Fibroblast of villous mesenchyme (primary cell): ENCODE measurements around the gene SNRNP27. TPM values are rescaled to one million over a fixed set of nuclear protein-coding genes. Genes with fewer than 3 reads are reported as not detected.

ENCODE experiments used
- DNase-seq: peaks from one replicate; pipeline ENCODE4 v3.0.0-alpha.2; 2010; ENCODE audit warnings: low read depth
- H3K4me3 ChIP-seq: 2 replicates; pipeline ENCODE4 v1.5.1; 2011; ENCODE audit warnings: low read depth, mild to moderate bottlenecking, low read length
- total RNA-seq: library from RNA; depleted of rRNA; stranded (reverse); fragments of >200 nt; gene quantifications from 2 replicates; pipeline ENCODE4 v1.2.3, GENCODE V29; 2012
- TF ChIP-seq, protein P1 (sequence below): IDR thresholded peaks from 2 replicates; pipeline ENCODE4 v1.5.1; 2012; ENCODE audit warnings: low read depth, mild to moderate bottlenecking, low read length; ENCODE audit not compliant: insufficient read depth

Gene SNRNP27
- total RNA-seq, 1 donor = 44.9 TPM

DNA sequence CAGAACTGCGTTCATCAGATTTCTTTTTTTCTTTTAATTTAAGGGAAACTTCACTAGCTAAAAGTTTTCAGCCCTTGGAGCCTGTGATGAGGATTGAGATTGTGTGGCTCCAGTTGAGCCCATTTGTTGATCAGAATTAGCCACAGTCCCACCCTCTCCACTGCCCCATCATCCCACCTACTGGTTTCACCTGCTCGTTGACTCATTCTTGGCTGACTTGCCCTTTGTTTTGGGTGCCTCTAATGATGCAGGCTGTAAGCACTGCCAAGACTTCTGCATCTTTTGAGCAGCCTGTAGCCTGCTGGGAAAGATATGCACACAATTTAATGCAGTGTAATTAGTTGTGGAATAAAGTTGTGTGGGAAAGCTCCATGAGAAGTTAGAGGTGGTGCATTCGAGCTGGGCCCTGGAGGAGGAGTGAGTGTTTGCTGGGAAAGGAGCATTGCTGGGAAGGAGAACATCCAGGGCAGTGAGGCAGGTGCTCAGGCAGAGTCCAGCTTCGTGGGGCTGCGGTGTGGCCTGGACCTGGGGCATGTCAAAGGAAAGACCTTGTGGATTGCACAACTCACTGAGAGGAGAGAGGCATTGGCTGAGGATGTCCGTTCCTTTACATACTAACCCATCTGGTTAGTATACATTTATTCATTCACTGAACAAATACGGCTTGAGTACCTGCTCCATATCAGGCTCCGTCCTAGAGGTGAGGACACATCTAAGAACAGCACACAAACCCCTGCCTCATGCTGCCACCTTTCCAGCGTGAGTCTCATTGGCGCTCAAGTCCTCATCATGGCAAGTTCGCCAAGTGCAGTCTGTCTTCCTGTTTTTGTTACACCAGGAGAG is 49.5 kb downstream of the SNRNP27 start:
- no peak for DNase-seq
- TF ChIP-seq, protein P1, sequence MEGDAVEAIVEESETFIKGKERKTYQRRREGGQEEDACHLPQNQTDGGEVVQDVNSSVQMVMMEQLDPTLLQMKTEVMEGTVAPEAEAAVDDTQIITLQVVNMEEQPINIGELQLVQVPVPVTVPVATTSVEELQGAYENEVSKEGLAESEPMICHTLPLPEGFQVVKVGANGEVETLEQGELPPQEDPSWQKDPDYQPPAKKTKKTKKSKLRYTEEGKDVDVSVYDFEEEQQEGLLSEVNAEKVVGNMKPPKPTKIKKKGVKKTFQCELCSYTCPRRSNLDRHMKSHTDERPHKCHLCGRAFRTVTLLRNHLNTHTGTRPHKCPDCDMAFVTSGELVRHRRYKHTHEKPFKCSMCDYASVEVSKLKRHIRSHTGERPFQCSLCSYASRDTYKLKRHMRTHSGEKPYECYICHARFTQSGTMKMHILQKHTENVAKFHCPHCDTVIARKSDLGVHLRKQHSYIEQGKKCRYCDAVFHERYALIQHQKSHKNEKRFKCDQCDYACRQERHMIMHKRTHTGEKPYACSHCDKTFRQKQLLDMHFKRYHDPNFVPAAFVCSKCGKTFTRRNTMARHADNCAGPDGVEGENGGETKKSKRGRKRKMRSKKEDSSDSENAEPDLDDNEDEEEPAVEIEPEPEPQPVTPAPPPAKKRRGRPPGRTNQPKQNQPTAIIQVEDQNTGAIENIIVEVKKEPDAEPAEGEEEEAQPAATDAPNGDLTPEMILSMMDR = no peak
- no peak overlapping the region for H3K4me3 ChIP-seq

DNA sequence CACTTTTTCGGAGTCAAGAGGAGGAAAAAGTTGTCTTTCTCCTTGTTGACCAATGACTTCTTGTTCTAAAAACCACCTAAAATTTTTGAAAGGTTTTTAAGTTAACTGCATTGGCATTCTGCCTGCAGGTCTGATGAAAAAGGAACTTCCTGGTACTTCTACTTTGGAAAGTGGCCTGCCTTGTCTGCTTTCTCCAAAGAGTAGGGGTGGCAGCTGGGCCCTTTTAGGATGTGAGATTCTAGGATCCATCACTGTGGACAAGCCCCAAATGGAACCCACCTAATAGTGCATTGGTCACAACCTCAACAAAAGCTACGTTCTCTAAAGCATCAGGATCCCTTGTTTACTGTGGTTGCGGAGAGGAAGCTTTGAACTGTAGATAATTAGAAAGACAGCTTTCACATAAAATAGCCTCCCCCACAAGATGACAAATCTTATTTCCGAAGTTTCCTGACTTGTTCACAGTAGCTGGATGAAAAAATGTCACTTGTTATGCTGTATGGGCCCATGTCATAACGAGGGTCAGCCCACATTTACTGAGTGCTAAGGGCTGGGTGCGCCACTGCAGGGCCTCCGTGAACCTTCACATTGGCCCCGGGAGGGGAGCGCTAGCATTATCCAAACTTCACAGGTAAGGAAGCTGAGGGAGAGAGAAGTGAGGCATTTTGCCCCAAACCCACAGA is 50.2 kb downstream of the SNRNP27 start:
- H3K4me3 ChIP-seq = no peak overlapping the region
- TF ChIP-seq, protein P1 = no peak
- DNase-seq = no peak

DNA sequence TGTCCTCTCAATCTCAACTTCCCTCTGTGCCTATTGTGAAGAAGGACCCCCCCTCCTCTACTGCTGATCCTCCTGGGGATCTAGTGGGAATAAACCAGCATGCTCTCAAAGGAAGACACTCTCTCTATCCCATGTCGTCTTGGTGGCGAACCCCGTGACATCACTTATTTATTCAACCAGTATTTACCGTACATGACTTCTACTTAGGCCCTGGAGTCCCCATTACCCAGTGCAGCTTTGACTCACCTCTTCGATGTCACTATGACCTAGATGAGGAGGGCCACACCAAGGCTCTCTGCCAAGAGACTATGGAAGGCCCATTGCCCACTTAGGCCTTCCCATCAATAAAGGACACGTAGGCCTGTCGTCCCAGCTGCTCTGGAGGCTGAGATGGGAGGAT is 51.0 kb downstream of the SNRNP27 start:
- DNase-seq = no peak
- TF ChIP-seq, protein P1 = no peak
- no peak overlapping the region for H3K4me3 ChIP-seq

DNA sequence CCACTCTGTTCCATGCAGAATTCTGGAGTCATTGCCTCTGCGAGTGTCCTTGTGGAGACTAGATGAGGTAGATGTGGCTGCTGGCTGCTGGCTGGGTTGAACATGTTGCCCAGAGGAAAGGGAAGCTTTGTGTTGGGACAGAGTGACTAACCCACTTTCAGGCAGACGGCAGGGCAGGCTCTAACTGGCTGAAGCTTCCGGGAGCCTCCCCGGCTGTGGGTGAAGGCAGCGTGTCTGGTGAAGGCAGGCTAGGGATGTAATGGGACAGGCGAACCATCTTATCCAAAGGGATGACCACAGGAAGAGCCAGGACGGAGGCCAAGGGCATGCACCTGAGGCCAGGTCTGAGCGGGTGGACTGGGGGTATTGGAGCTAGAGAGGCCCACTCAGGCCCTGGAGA is 51.7 kb downstream of the SNRNP27 start:
- no peak for DNase-seq
- H3K4me3 ChIP-seq = no peak overlapping the region
- TF ChIP-seq, protein P1 = no peak

DNA sequence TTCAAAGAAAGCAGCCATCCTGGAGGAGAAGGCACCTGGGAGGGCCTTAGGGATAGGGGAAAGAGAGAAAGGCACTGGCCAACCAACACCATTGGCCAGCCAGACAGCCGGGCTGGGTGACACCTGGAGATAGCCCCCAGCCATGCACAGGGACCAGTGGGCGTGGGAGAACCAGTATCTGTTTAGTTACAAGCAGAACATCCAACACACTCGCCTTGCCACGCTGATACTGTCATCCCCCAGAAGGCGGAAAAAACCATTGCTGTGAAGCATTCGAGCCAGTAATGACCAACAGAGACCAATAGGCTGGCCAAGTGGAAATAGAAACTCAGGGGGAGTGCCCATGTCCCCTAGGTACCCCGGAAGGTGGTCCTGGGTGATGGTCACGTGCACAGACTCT is 52.2 kb downstream of the SNRNP27 start:
- H3K4me3 ChIP-seq = no peak overlapping the region
- no peak for DNase-seq
- TF ChIP-seq, protein P1 = no peak

DNA sequence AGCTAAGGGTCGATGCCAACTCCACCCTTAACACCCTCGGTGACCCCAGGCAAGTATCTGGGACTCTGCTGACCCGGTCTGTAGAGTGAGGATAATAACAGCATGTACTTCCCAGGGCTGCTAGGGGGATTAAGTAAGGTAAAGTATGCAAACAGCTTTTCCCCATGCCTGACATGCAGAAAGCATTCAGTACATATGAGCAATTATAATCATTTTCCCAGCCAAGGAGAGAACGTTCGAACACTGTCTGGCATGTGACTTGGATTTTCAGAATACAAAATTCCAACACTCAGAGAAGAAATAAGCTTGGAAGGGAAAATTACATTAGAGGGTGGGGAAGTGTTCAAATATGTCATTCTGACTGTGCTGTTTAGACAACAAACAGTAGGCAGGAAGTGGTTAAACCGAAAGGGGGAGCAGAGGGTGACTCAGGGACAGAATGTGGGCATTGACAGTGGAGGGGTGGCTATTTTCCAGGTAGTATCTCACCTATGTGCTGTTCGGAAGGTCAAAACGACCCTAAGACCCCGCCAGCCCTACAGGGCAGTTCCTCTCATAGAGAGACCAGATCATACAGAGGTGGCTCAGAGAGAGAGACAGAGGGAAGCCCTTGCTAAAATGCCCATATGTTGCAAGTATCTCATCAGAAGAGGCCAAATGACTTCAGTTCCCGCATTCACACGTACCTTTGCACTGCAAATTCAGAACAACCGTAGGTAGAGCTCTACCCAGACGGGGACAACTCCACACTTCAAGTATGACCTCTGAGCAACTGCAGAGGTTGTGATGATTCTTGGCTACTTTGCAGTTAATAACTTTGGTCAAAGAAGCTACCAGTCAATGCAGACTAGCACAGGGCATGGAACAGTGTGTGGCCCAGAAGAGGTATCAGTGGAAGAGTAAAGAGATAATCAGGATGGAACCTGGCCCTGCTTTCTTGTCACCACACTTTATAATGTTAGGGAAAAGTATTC is 52.9 kb downstream of the SNRNP27 start:
- peak; percentile 65 for DNase-seq
- H3K4me3 ChIP-seq = no peak overlapping the region

More for the DNA sequence above, 52.9 kb downstream of the SNRNP27 start:
- TF ChIP-seq, protein P1 = no peak
